Measurements from ENCODE around the gene TNS2. TPM values are rescaled to one million over a fixed set of nuclear protein-coding genes. Genes with fewer than 3 reads are reported as not detected.

The TNS2 gene
- total and polyA plus RNA-seq, 9 donors, result 66.8 to 255 (median 190) TPM

- peak overlapping the region; percentile 11 to 41 for H3K27ac ChIP-seq
- peak; percentile 11 for TF ChIP-seq POLR2A (IDR thresholded peaks at IDR 0.05)
- no peak for TF ChIP-seq EP300 (IDR thresholded peaks at IDR 0.05)
- H3K36me3 ChIP-seq, result no peaks in the 10 kb centered on the region
- peak in 4 of 5 donors; percentile 5 to 33 (median 20) for DNase-seq
- no peaks in the 10 kb centered on the region for H3K27me3 ChIP-seq
- H3K9me3 ChIP-seq, result no peaks in the 10 kb centered on the region
- H3K4me3 ChIP-seq, result no peak overlapping the region
- intact Hi-C loops (cut with DNase I), result loop anchor here in 3 of 4 donors (2.0 to 5.0 kb wide), 2 partner anchors 31 to 130 kb away; no protein-coding TSS in a partner anchor
- peaks cover 45% of the 10 kb centered on the region for H3K4me1 ChIP-seq (ENCODE audit: insufficient read depth)
- WGBS, 3 donors, result 72 to 78% (median 72%) methylated on average over 7 of the region's 7 CpGs
Measured at GRCh38 chr12:53067074-53067992, 17.5 kb downstream of the TNS2 start.

- H3K27me3 ChIP-seq, result no peaks in the 10 kb centered on the region
- TF ChIP-seq EP300 (IDR thresholded peaks at IDR 0.05) (no peak), CTCF (IDR thresholded peaks at IDR 0.05) (no peak), POLR2A (IDR thresholded peaks at IDR 0.05) (no peak)
- peak; percentile 9 to 44 (median 28) for DNase-seq
- intact Hi-C loops (cut with DNase I), result loop anchor here (1.0 to 5.0 kb wide), 4 partner anchors 31 to 129 kb away; no protein-coding TSS in a partner anchor
- H3K36me3 ChIP-seq, result no peaks in the 10 kb centered on the region
- H3K27ac ChIP-seq, result peak overlapping the region; percentile 62 to 71
- H3K9me3 ChIP-seq, result no peaks in the 10 kb centered on the region
- 79 to 83% (median 79%) methylated on average over 13 of the region's 13 CpGs for WGBS, 3 donors
- no peak overlapping the region for H3K4me3 ChIP-seq
- peaks cover 46% of the 10 kb centered on the region for H3K4me1 ChIP-seq (ENCODE audit: insufficient read depth)
Measured at GRCh38 chr12:53067993-53068770, 18.3 kb downstream of the TNS2 start.

GRCh38 chr12:53068811-53069585 is 19.1 kb downstream of the TNS2 start:
- peaks cover 44% of the 10 kb centered on the region for H3K4me1 ChIP-seq (ENCODE audit: insufficient read depth)
- no peak overlapping the region for H3K4me3 ChIP-seq
- peak overlapping the region; percentile 62 to 71 for H3K27ac ChIP-seq
- peak; percentile 32 to 62 (median 40) for DNase-seq
- intact Hi-C loops (cut with DNase I), result loop anchor here in 3 of 4 donors (1.0 to 5.0 kb wide), 3 partner anchors 30 to 128 kb away; no protein-coding TSS in a partner anchor
- TF ChIP-seq CTCF (IDR thresholded peaks at IDR 0.05), result no peak
- TF ChIP-seq POLR2A (IDR thresholded peaks at IDR 0.05), result no peak
- no peak for TF ChIP-seq EP300 (IDR thresholded peaks at IDR 0.05)
- WGBS, 3 donors, result 59 to 66% (median 64%) methylated on average over 15 of the region's 15 CpGs
- no peaks in the 10 kb centered on the region for H3K36me3 ChIP-seq
- H3K9me3 ChIP-seq, result no peaks in the 10 kb centered on the region
- H3K27me3 ChIP-seq, result no peaks in the 10 kb centered on the region

- Histone ChIP-seq H3K9me3 (no peaks in the 10 kb centered on the region), H3K27me3 (no peaks in the 10 kb centered on the region), H3K36me3 (no peaks in the 10 kb centered on the region), H3K4me3 (no peak overlapping the region), H3K27ac (peak overlapping the region; percentile 62 to 71), H3K4me1 (ENCODE audit: insufficient read depth) (peaks cover 43% of the 10 kb centered on the region)
- TF ChIP-seq POLR2A (IDR thresholded peaks at IDR 0.05) (no peak), CTCF (IDR thresholded peaks at IDR 0.05) (no peak), EP300 (IDR thresholded peaks at IDR 0.05) (no peak)
- DNase-seq, result peak; percentile 30 to 79 (median 73)
- intact Hi-C loops (cut with DNase I), result loop anchor here in 3 of 4 donors (2.0 to 5.0 kb wide), 2 partner anchors 117 to 127 kb away; no protein-coding TSS in a partner anchor
- 34 to 49% (median 43%) methylated on average over 12 of the region's 12 CpGs for WGBS, 3 donors
Measured at GRCh38 chr12:53069621-53070410, 20.0 kb downstream of the TNS2 start.

Data from ovary (tissue), 9 donors.